SIG-M5 treated with dmso at 0.1 percent for 504 hours (cell line): Measurements from ENCODE around the gene UNC79.
"Not testable (repeated sequence)": the region's sequence is repeated elsewhere in the genome, so short reads cannot be mapped to it uniquely, and the experiment has no call there.

Source experiments
- DNase-seq: peaks from one replicate; lab custom pipeline; 2025; ENCODE audit not compliant: unreplicated experiment; lab: John Stamatoyannopoulos, UW

The UNC79 gene

DNA sequence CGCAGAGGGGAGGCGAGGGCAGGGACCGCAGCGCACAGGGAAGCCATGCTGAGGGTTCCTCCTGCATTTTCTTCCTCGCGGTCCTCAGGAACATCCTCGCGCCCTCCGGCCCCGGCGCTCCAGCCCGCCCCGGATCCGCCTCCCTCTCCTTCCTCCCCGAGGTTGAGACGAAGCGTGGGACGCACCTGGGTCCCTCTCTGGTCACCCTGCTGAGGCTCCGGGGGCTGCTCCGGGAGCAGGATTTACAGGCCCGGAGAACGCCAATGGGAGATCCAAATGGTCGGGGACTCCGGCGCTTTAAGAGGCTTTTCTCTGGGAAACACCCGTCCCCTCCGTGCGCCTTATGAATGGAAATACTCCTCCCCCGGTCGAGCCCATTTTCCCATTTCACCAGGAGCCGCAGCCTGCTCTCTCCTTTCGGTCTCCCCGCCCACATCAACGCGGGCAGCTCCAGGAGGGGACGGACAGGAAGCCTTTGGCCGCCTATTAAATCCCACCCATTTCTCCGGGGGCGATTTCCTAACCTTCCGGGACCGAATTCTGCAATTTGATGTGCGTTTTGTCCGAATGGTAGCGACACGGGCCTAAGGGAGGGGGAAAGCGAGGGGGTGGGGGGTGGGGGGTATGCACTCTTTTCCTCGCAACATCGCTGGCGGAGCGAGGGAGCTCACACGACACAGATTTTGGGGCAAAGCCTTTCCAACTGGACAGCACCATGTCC lies at the start of gene UNC79:
TSS of gene UNC79 (plus strand) at position 625 of the 721 bp plus-strand sequence. CDS start at position 716, 91 bp downstream.
- DNase-seq, result no peak

DNA sequence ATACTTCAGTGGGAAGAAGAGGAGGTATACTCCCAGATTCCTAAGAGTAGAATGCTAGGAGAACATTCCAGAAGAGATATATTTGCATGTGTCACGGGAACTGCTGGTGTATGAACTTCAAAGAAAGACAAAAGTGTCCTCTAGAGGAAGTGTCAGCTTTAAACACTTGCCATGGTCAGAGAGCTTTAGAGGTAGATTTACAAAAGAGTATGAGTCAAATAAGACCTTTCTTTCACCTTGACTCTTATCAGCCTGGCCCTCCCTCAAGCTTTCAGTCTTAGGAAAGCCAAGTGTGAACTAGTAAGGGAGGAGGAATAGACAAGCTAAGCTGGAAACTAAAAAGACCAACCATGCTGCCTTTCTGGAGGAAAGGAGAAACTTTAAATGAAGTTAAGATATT lies 49.1 kb upstream of the UNC79 start:
- DNase-seq, result no peak

DNA sequence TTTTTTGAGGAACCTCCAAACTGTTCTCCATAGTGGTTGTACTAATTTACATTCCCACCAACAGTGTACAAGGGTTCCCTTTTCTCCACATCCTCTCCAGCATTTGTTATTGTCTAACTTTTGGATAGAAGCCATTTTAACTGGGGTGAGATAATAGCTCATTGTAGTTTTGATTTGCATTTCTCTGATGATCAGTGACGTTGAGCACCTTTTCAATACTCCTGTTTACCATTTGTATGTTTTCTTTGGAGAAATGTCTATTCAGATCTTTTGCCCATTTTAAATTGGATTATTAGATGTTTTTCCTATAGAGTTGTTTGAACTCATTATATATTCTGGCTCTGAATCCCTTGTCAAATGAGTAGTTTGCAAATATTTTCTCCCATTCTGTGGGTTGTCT lies 46.5 kb upstream of the UNC79 start:
- DNase-seq, result not testable (repeated sequence)

DNA sequence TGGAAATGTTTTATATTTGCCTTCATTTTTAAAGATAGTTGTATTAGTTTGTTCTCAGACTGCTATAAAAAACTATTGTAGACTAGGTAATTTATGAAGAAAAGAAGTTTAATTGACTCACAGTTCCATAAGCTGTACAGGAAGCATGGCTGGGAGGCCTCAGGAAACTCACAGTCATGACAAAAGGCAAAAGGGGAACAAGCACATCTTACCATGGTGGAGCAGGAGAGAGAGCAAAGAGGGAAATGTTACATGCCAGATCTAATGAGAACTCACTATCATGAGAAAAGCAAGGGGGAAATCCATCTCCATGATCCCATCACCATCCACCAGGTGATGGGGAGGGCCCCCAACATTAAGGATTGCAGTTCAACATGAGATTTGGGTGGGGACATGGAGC lies 35.5 kb upstream of the UNC79 start:
- DNase-seq, result peak; percentile 70

GRCh38 chr14:93396456-93396855 lies 34.3 kb upstream of the UNC79 start:
- DNase-seq, result no peak

DNA sequence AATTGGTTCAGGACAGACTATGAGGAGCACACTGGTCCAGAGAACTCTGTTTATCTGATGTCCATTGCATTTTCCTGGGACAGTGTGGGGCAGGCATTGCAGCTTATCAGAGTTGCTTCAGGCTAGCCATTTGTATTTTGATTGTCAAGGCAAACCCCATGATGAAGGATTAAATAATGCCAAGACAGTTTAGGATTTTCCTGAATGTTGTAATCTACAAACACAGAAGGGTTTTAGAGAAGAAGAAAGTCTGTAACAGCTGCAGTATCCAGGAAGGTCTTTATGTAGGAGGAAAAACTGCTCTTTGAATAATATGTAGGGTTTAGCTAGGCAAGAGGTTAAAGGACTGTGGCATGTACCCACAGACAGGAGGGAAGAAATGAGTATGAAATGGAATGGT lies 32.2 kb upstream of the UNC79 start:
- no peak for DNase-seq

GRCh38 chr14:93402951-93403350 lies 27.8 kb upstream of the UNC79 start:
- DNase-seq, result no peak

- no peak for DNase-seq
Observed at GRCh38 chr14:93410021-93410420, 20.7 kb upstream of the UNC79 start.

DNA sequence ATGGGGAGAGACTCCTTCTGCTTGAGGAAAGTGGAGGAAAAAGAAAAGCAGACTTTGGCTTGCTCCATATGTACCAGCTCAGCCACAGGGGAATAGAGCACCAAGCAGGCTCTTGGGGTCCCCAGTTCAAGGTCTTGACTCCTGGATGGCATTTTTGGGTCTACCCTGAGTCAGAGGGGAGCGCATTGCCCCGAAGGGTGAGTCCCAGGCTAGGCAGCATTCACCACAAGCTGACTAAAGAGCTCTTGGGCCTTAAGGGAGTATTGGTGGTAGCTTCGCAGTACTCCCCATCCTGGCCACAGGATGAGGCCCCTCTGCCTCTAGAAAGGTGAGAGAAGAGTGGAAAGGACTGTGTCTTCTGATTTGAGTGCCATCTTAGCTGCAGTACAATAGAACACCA lies 19.8 kb upstream of the UNC79 start:
- no peak for DNase-seq

DNA sequence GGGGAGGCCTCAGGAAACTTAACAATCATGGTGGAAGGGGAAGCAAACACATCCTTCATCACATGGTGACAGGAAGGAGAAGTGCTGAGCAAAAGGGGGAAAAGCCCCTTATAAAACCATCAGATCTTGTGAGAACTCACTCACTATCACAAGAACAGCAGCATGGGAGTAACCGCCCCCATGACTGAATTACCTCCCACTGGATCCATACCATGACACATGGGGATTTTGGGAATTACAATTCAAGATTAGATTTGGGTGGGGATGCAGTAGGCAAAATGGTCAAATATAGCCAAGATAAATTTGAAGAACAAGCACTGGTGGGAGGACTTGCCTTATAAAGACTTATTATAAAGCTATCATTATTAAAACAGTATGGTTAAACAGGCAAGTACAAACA lies 5.6 kb upstream of the UNC79 start:
- not testable (repeated sequence) for DNase-seq

GRCh38 chr14:93426750-93427149 lies 4.0 kb upstream of the UNC79 start:
- DNase-seq, result no peak

GRCh38 chr14:93431036-93431670 lies 414 bp downstream of the UNC79 start:
- no peak for DNase-seq

DNA sequence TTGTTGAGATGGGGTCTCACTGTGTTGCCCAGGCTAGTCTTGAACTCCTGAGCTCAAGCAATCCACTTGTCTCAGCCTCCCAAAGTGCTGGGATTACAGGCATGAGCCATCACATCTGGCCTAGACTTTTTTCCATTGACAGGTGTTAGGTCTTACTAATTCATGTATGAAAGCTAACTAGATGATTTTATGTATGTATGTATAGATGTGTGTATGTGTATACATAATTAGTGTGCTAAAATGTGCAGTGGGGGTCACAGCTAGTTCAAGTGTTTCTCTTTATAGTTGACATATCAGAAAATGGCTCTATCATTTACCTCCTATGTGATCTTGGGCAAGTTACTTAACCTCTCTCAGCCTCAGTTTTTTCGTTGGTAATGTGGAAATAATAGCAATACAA lies 23.5 kb downstream of the UNC79 start:
- no peak for DNase-seq

- DNase-seq, result no peak
Observed at GRCh38 chr14:93456356-93456755, 25.6 kb downstream of the UNC79 start.

DNA sequence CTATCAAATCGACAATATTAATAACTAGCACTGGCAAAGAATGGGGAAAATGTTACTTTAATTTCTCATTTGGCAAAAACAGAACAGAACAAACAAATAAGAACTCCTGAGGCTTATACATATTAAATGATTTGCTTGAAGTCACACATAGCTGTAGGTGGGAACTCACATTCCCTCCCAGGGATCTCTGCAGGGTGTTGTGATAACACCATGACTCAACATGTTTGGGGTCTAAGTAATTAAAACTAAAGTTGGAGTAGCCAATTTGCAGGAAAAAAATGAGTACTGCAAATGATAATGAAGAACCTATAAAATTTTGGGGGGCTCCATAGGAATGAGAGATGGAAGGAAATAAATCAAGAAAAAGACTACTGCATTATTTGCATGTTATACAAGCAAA lies 27.5 kb downstream of the UNC79 start:
- no peak for DNase-seq

- DNase-seq, result no peak
Observed at GRCh38 chr14:93462479-93462878, 31.7 kb downstream of the UNC79 start.

DNA sequence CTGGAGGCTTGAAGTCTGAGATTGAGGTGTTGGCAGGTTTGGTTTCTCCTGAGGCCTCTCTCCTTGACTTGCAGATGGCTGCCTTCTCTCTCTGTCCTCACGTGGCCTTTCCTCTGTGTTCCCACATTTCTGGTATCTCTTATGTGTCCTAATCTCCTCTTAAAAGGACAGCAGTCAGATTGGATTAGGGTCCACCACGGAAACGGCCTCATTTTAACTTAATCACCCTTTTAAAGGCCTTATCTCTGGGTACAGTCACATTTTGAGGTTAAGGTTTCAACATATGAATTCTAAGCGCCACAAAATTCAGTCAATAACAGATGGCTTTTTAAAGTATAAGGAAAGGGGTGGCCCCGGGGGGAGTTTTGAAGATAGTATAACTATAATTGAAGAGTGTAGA lies 33.5 kb downstream of the UNC79 start:
- DNase-seq, result peak; percentile 10

- no peak for DNase-seq
Observed at GRCh38 chr14:93475471-93475870, 44.7 kb downstream of the UNC79 start.

GRCh38 chr14:93476305-93476704 lies 45.6 kb downstream of the UNC79 start:
- no peak for DNase-seq

DNA sequence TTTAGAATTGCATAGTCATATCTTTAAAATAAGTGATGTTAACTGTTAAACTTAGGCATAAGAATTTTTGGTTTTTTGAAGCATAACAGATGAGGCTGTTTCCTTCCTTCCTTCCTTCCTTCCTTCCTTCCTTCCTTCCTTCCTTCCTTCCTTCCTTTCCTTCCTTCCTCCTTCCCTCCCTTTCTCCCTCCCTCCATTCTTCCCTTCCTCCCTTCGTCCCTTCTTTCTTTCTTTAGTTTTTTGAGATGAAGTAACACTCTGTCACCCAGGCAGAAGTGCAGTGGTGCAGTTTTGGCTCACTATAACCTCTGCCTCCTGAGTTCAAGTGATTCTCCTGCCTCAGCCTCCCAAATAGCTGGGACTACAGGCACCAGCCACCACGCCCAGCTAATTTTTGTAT lies 48.3 kb downstream of the UNC79 start:
- not testable (repeated sequence) for DNase-seq

GRCh38 chr14:93480867-93481266 lies 50.1 kb downstream of the UNC79 start:
- DNase-seq, result no peak

- DNase-seq, result no peak
Observed at GRCh38 chr14:93481758-93482157, 51.0 kb downstream of the UNC79 start.

DNA sequence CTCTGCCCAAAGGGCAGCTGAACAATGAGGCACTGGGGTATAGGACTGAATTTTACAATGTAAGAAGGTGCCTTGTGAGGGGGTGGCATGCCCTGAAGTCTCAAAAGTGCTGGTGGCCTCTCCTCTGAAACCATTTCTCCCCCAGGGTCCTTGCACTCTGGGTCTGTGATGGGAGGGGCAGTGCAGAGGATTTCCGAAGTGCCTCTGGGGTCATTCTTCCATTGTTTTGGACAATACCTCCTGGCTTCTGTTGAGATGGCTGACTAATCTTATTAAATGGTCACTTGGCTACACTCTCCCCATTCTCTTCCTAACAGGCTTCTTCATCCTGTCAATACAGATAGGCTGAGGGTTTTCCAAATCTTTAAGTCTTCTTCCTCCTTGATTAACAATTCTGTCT lies 59.3 kb downstream of the UNC79 start:
- DNase-seq, result no peak
